GM12874 (cell line): ENCODE data around the gene DLD.

ENCODE experiments used
- CTCF ChIP-seq: IDR thresholded peaks from 2 replicates; pipeline ENCODE4 v1.5.1; 2011; ENCODE audit warnings: low read depth, mild to moderate bottlenecking, control low read depth, low read length, moderate library complexity; ENCODE audit not compliant: insufficient read depth

Gene DLD

GRCh38 chr7:107924841-107925504 is 34.0 kb downstream of the DLD start:
- TF ChIP-seq CTCF, result no peak

GRCh38 chr7:107926481-107926880 is 35.5 kb downstream of the DLD start:
- no peak for TF ChIP-seq CTCF

- no peak for TF ChIP-seq CTCF
Measured at GRCh38 chr7:107931740-107932515, 40.9 kb downstream of the DLD start.

GRCh38 chr7:107932805-107933204 is 41.8 kb downstream of the DLD start:
- no peak for TF ChIP-seq CTCF

GRCh38 chr7:107933386-107934013 is 42.5 kb downstream of the DLD start:
- no peak for TF ChIP-seq CTCF

- TF ChIP-seq CTCF, result no peak
Measured at GRCh38 chr7:107934991-107935770, 44.2 kb downstream of the DLD start.

- no peak for TF ChIP-seq CTCF
Measured at GRCh38 chr7:107936312-107936711, 45.3 kb downstream of the DLD start.
